K562 (cell line): ENCODE results near the gene OTOGL. TPM values are rescaled to one million over a fixed set of nuclear protein-coding genes. Genes with fewer than 3 reads are reported as not detected.

Experiments
- ATAC-seq: fragments of 200-7000 bp; cut with Tn5 transposase; 3 replicates; pipeline ENCODE4 v1.9.1; 2020; ENCODE audit warnings: moderate library complexity
- BruUV-seq: library from RNA; stranded (reverse); fragments of 400-500 nt; replicated peaks from 2 replicates; lab custom pipeline; 2021; lab: Mats Ljungman, UMichigan
- CTCF ChIA-PET: fragments of 300-600 bp; formaldehyde crosslinking; extraction: SDS; loops from one replicate; lab custom pipeline; 2021; ENCODE audit warnings: low intra/inter-chr PET ratio; lab: Yijun Ruan, JAX
- POLR2A ChIA-PET: fragments of 300-600, 350-650 bp; sonication (Branson Sonifier 250); formaldehyde crosslinking; extraction: SDS; loops from one replicate; lab custom pipeline; 2021; ENCODE audit warnings: antibody characterized with exemption, inconsistent platforms; lab: Yijun Ruan, JAX
- DNase-seq, 4 experiments: peaks; one replicate each; pipeline versions ENCODE4 v3.0.0 to v3.0.0-alpha.2; 2011 to 2018; ENCODE audit warnings: low spot score in 3 of 4, mixed read lengths in 3 of 4; ENCODE audit errors: extremely low read depth in 1 of 4
- FAIRE-seq: peaks from 2 replicates; lab custom pipeline; 2011; peaks lifted over from hg19 to GRCh38; lab: Jason Lieb, UNC
- H2AFZ ChIP-seq: 2 replicates; pipeline ENCODE4 v1.6.0; 2011; ENCODE audit warnings: low read depth, low read length, control low read depth, inconsistent platforms
- H3K27ac ChIP-seq: fragments of 200-600 bp; 3 replicates; pipeline ENCODE4 v1.8.0; 2011; ENCODE audit warnings: low read depth, mild to moderate bottlenecking, control low read depth, inconsistent platforms, low read length, moderate library complexity, mixed read lengths; ENCODE audit errors: extremely low read depth
- H3K27me3 ChIP-seq, 2 experiments: fragments of 300-600 bp in 1 of 2; 2 replicates in 1 of 2; 3 replicates in 1 of 2; pipeline versions ENCODE4 v1.6.0 to v1.8.0; 2011; ENCODE audit warnings: inconsistent platforms in 2 of 2, low read length in 2 of 2, mild to moderate bottlenecking in 1 of 2, mixed read lengths in 1 of 2, moderate library complexity in 1 of 2; ENCODE audit not compliant: control insufficient read depth in 2 of 2, insufficient read depth in 2 of 2
- H3K36me3 ChIP-seq: fragments of 300-600 bp; 3 replicates; pipeline ENCODE4 v1.8.0; 2011; ENCODE audit warnings: mild to moderate bottlenecking, low read length, inconsistent platforms; ENCODE audit not compliant: control insufficient read depth, insufficient read depth
- H3K4me1 ChIP-seq, 2 experiments: fragments of 200-600 bp in 1 of 2; replicated peaks in 1 of 2; 2 replicates in 1 of 2; 3 replicates in 1 of 2; pipeline versions ENCODE4 v1.5.1 to v1.8.0; 2011; ENCODE audit warnings: inconsistent platforms in 2 of 2, low read length in 2 of 2, mild to moderate bottlenecking in 1 of 2, mixed read lengths in 1 of 2, moderate library complexity in 1 of 2; ENCODE audit not compliant: control insufficient read depth in 2 of 2, insufficient read depth in 2 of 2
- H3K4me2 ChIP-seq: 2 replicates; pipeline ENCODE4 v1.6.1; 2011; ENCODE audit warnings: low read length, control low read depth, inconsistent platforms, mixed read lengths; ENCODE audit not compliant: insufficient read depth
- H3K4me3 ChIP-seq: fragments of 200-600 bp; sonication (generic), shearing (Covaris generic); 2 replicates; pipeline ENCODE4 v1.5.1; 2016; ENCODE audit warnings: control low read depth, inconsistent platforms
- H3K79me2 ChIP-seq: fragments of 200-600 bp; 3 replicates; pipeline ENCODE4 v1.8.0; 2011; ENCODE audit warnings: low read length, inconsistent platforms; ENCODE audit not compliant: control insufficient read depth, insufficient read depth
- H3K9ac ChIP-seq, 2 experiments: 2 replicates each; pipeline versions ENCODE4 v1.6.0 to v1.6.1; 2011; ENCODE audit warnings: low read depth in 2 of 2, low read length in 2 of 2, control low read depth in 1 of 2, inconsistent platforms in 1 of 2, mild to moderate bottlenecking in 1 of 2, mixed read lengths in 1 of 2; ENCODE audit not compliant: insufficient read depth in 1 of 2
- H3K9me1 ChIP-seq: one replicate; pipeline ENCODE4 v1.6.0; 2011; ENCODE audit warnings: inconsistent platforms, mild to moderate bottlenecking, low read length, moderate library complexity; ENCODE audit not compliant: control insufficient read depth, insufficient read depth
- H3K9me3 ChIP-seq: replicated peaks from 2 replicates; pipeline ENCODE4 v1.5.1; 2011; ENCODE audit warnings: low read depth, low read length, inconsistent platforms; ENCODE audit not compliant: control insufficient read depth, insufficient read depth
- H4K20me1 ChIP-seq: replicated peaks from 2 replicates; pipeline ENCODE4 v1.6.1; 2011; ENCODE audit warnings: low read length, inconsistent platforms, mixed read lengths; ENCODE audit not compliant: control insufficient read depth, insufficient read depth
- CHD7 ChIP-seq: fragments of 200-600 bp; sonication (generic); IDR thresholded peaks from one replicate; pipeline ENCODE4 v1.6.1; 2012; ENCODE audit warnings: mild to moderate bottlenecking, low read depth, low read length, inconsistent platforms
- HINFP ChIP-seq: fragments of 450-650 bp; conservative IDR thresholded peaks from 2 replicates; pipeline ENCODE4 v1.6.1; 2016; ENCODE audit warnings: missing genetic modification characterization, low read depth, mild to moderate bottlenecking, control low read depth, missing compliant biosample characterization
- IRF2 ChIP-seq: sonication (generic); formaldehyde crosslinking; IDR thresholded peaks from 2 replicates; pipeline ENCODE4 v1.8.1; 2022; ENCODE audit warnings: mild to moderate bottlenecking, missing genetic modification reagents
- NFE2 ChIP-seq: IDR thresholded peaks from 2 replicates; pipeline ENCODE4 v1.6.1; 2014; ENCODE audit warnings: antibody characterized with exemption, low read depth
- SRSF1 ChIP-seq: fragments of 200-400 bp; formaldehyde crosslinking; IDR thresholded peaks from 2 replicates; pipeline ENCODE4 v1.6.1; 2017; ENCODE audit warnings: mild to moderate bottlenecking, low read depth, low read length, moderate library complexity
- TARDBP ChIP-seq: fragments of 450-650 bp; IDR thresholded peaks from 2 replicates; pipeline ENCODE4 v1.6.1; 2016
- WGBS: fragments of 100-300 bp; shearing (Covaris generic); methylation state at CpG from one replicate; pipeline ENCODE4 v1.1.6; 2016; ENCODE audit warnings: low coverage, mixed read lengths; ENCODE audit not compliant: insufficient coverage; ENCODE audit errors: missing lambda C conversion rate; 5-methylcytosine and 5-hydroxymethylcytosine counted together
- in situ Hi-C: fragments of 300-500 bp; cut with MboI; formaldehyde crosslinking; loops from 4 replicates; pipeline ENCODE4 v1.15.0; 2018; ENCODE audit warnings: inconsistent platforms, mixed read lengths
- intact Hi-C: fragments of 100-400 bp; cut with micrococcal nuclease; formaldehyde crosslinking; loops from 2 replicates; pipeline ENCODE4 v1.14.2; 2022
- polyA plus RNA-seq, 8 experiments: library from polyadenylated mRNA; depleted of rRNA in 4 of 8; stranded (reverse) in 5 of 8; unstranded in 3 of 8; fragments of >200 nt; fragmentation: Nextera tagmentation in 2 of 8; fragmentation: Illumina TruSeq in 1 of 8; extraction: Ambion mirVana in 2 of 8; extraction: Trizol in 1 of 8; gene quantifications; 2 replicates each; pipeline versions ENCODE4 v1.2.1 to v1.2.3, GENCODE V29; 2011 to 2014; ENCODE audit warnings: inconsistent platforms in 1 of 8, missing spikeins in 1 of 8
- total RNA-seq, 7 experiments: library from RNA; depleted of rRNA in 6 of 7; stranded (reverse); fragments of >200 nt in 6 of 7; fragmentation: Illumina TruSeq in 2 of 7; extraction: Trizol in 2 of 7; gene quantifications; 2 replicates each; pipeline versions ENCODE4 v1.2.1 to v1.2.3, GENCODE V29; 2011 to 2021; ENCODE audit warnings: low replicate concordance in 1 of 7

The OTOGL gene
- total and polyA plus RNA-seq, 9 of the 15 experiments (the other 6 are each of a cell fraction or from before 2014, with no cell fraction given) = 0.02 to 0.03 TPM; not detected in 7

GRCh38 chr12:80120994-80121393 lies 21.7 kb downstream of the OTOGL start (continued):
- no peak for TF ChIP-seq TARDBP

- DNase-seq = no peak
- ATAC-seq = no peak
- Histone ChIP-seq H2AFZ (no peak overlapping the region), H4K20me1 (no peaks in the 10 kb centered on the region), H3K9ac (no peak overlapping the region), H3K79me2 (no peaks in the 10 kb centered on the region), H3K27me3 (no peaks in the 10 kb centered on the region), H3K4me3 (no peak overlapping the region), H3K9me1 (no peaks in the 10 kb centered on the region), H3K9me3 (no peaks in the 10 kb centered on the region), H3K27ac (no peak overlapping the region), H3K4me2 (no peak overlapping the region), H3K4me1 (no peaks in the 10 kb centered on the region), H3K36me3 (no peaks in the 10 kb centered on the region)
- in situ Hi-C loops (no loop called here), intact Hi-C loops (no loop called here)
- 0% methylated on average over 3 of the region's 3 CpGs for WGBS
- ChIA-PET CTCF (no interaction called here), POLR2A (no interaction called here)
- no peak for FAIRE-seq
- no TSS peak for BruUV-seq
- TF ChIP-seq NFE2 (no peak), HINFP (tag) (no peak), CHD7 (no peak), IRF2 (no peak), SRSF1 (no peak)
These were observed 22.3 kb downstream of the OTOGL start for GRCh38 chr12:80121661-80122060.
